GM23248 (cell line): ENCODE results near the gene GAS7. TPM values are rescaled to one million over a fixed set of nuclear protein-coding genes. Genes with fewer than 3 reads are reported as not detected.
A peak's percentile ranks its signal among the peaks of the same experiment; 100 is the strongest.

Source experiments
- DNase-seq: peaks from one replicate; pipeline ENCODE4 v3.0.0-alpha.2; 2015
- H2AFZ ChIP-seq: fragments of 200-600 bp; sonication (generic); 2 replicates; pipeline ENCODE4 v1.6.1; 2016; ENCODE audit warnings: antibody characterized with exemption
- H3F3A ChIP-seq: fragments of 200-600 bp; sonication (generic); 2 replicates; pipeline ENCODE4 v1.6.1; 2016; ENCODE audit warnings: mild to moderate bottlenecking, antibody characterized with exemption, mixed run types; ENCODE audit not compliant: insufficient read depth
- H3K27ac ChIP-seq: fragments of 200-600 bp; sonication (generic); 2 replicates; pipeline ENCODE4 v1.5.1; 2016; ENCODE audit warnings: mild to moderate bottlenecking
- H3K27me3 ChIP-seq: fragments of 200-600 bp; sonication (generic); replicated peaks from 2 replicates; pipeline ENCODE4 v1.6.1; 2016; ENCODE audit warnings: mild to moderate bottlenecking; ENCODE audit not compliant: insufficient read depth
- H3K36me3 ChIP-seq: fragments of 200-600 bp; sonication (generic); 2 replicates; pipeline ENCODE4 v1.6.1; 2016; ENCODE audit warnings: low read depth, mild to moderate bottlenecking
- H3K4me1 ChIP-seq: fragments of 200-600 bp; sonication (generic); 2 replicates; pipeline ENCODE4 v1.6.1; 2016; ENCODE audit warnings: mild to moderate bottlenecking; ENCODE audit not compliant: insufficient read depth
- H3K4me2 ChIP-seq: fragments of 200-600 bp; sonication (generic); one replicate; pipeline ENCODE4 v1.6.1; 2016; ENCODE audit warnings: mild to moderate bottlenecking; ENCODE audit not compliant: unreplicated experiment
- H3K4me3 ChIP-seq: fragments of 200-600 bp; sonication (generic); 2 replicates; pipeline ENCODE4 v1.5.1; 2016; ENCODE audit warnings: mild to moderate bottlenecking
- H3K79me2 ChIP-seq: fragments of 200-600 bp; sonication (generic); 2 replicates; pipeline ENCODE4 v1.6.1; 2016; ENCODE audit warnings: mild to moderate bottlenecking; ENCODE audit not compliant: insufficient read depth
- H3K9ac ChIP-seq: fragments of 200-600 bp; sonication (generic); 2 replicates; pipeline ENCODE4 v1.6.1; 2016; ENCODE audit warnings: mild to moderate bottlenecking
- H3K9me2 ChIP-seq: fragments of 200-600 bp; sonication (generic); 2 replicates; pipeline ENCODE4 v1.6.1; 2016; ENCODE audit warnings: mixed run types, mild to moderate bottlenecking, moderate library complexity; ENCODE audit not compliant: insufficient read depth
- H3K9me3 ChIP-seq: fragments of 200-600 bp; sonication (generic); one replicate; pipeline ENCODE4 v1.6.1; 2017; ENCODE audit warnings: low read depth
- H4K20me1 ChIP-seq: fragments of 200-600 bp; sonication (generic); 2 replicates; pipeline ENCODE4 v1.6.0; 2016; ENCODE audit not compliant: insufficient read depth
- EZH2 ChIP-seq: fragments of 200-600 bp; sonication (generic); IDR thresholded peaks from 2 replicates; pipeline ENCODE4 v1.6.1; 2018; ENCODE audit warnings: antibody characterized with exemption, mild to moderate bottlenecking; ENCODE audit not compliant: insufficient read depth, poor library complexity, severe bottlenecking
- EZH2phosphoT487 ChIP-seq: fragments of 200-600 bp; sonication (generic); IDR thresholded peaks from 2 replicates; pipeline ENCODE4 v1.6.1; 2018; ENCODE audit warnings: antibody characterized with exemption, moderate library complexity, mild to moderate bottlenecking, low read depth; ENCODE audit not compliant: insufficient read depth
- WGBS, 2 experiments: methylation state at CpG; one replicate each; pipeline ENCODE4 v1.1.6; 2015 to 2017; ENCODE audit warnings: low lambda C conversion rate in 2 of 2, low coverage in 1 of 2; ENCODE audit errors: missing lambda C conversion rate in 2 of 2; 5-methylcytosine and 5-hydroxymethylcytosine counted together
- in situ Hi-C: fragments of 300-500 bp; cut with MboI; formaldehyde crosslinking; loops from 2 replicates; pipeline ENCODE4 v1.15.0; 2020
- polyA plus RNA-seq: library from polyadenylated mRNA; unstranded; fragments of >200 nt; fragmentation: Nextera tagmentation; extraction: Ambion mirVana; gene quantifications from 2 replicates; pipeline ENCODE4 v1.2.1, GENCODE V29; 2016
- total RNA-seq: library from RNA; depleted of rRNA; stranded (reverse); fragments of >200 nt; shearing (Covaris generic); gene quantifications from 2 replicates; pipeline ENCODE4 v1.2.3, GENCODE V29; 2014

Gene GAS7
- total and polyA plus RNA-seq, 2 experiments from 2014 or later = 6.7 to 13.4 TPM

GRCh38 chr17:10121971-10122707 is 76.3 kb downstream of the GAS7 start:
- no peak overlapping the region for H2AFZ ChIP-seq

DNA sequence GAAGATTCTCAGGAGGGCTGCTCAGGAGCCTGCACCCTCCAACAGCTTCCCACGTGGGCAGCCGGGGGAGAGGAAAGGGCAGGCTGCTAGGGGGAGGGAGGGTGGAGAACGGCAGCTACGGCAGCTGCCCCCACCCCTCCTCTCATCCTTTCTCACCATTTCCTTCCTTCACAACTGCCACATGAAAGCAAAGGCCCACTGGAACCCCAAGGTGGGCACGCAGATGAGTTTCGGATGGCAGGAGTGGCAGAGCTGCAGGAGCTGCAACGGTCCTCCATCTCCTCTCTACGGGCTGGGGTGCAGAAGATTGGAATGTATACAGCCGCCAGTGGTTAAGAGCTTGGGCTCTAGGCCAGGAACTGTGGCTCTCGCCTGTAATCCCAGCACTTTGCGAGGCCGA is 77.7 kb downstream of the GAS7 start:
- Histone ChIP-seq H4K20me1 (no peaks in the 10 kb centered on the region), H3K4me3 (no peak overlapping the region), H3K4me1 (peaks cover 4% of the 10 kb centered on the region), H2AFZ (no peak overlapping the region), H3K4me2 (no peak overlapping the region), H3K9ac (no peak overlapping the region), H3F3A (no peaks in the 10 kb centered on the region; the same call in 1 of the 2 replicates), H3K9me2 (no peaks in the 10 kb centered on the region), H3K27ac (no peak overlapping the region), H3K27me3 (no peaks in the 10 kb centered on the region), H3K9me3 (no peaks in the 10 kb centered on the region), H3K79me2 (no peaks in the 10 kb centered on the region), H3K36me3 (no peaks in the 10 kb centered on the region)
- in situ Hi-C loops = no loop called here
- TF ChIP-seq EZH2 = no peak
- no peak for TF ChIP-seq EZH2phosphoT487
- WGBS, 2 experiments = 80 to 93% methylated on average over 8 to 12 of the region's 12 CpGs
- no peak for DNase-seq

More at GRCh38 chr17:10121971-10122707, 76.3 kb downstream of the GAS7 start:
- H3K27me3 ChIP-seq = no peaks in the 10 kb centered on the region
- in situ Hi-C loops = no loop called here
- no peak for DNase-seq
- WGBS, 2 experiments = 66 to 70% methylated on average over 17 of the region's 17 CpGs
- H3K79me2 ChIP-seq = no peaks in the 10 kb centered on the region
- no peak overlapping the region for H3K27ac ChIP-seq
- H3K9me3 ChIP-seq = no peaks in the 10 kb centered on the region
- H3K9me2 ChIP-seq = no peaks in the 10 kb centered on the region
- peaks cover 18% of the 10 kb centered on the region for H3K4me1 ChIP-seq
- H3K36me3 ChIP-seq = no peaks in the 10 kb centered on the region
- no peaks in the 10 kb centered on the region for H4K20me1 ChIP-seq
- H3F3A ChIP-seq = peaks cover 9% of the 10 kb centered on the region
- no peak for TF ChIP-seq EZH2
- TF ChIP-seq EZH2phosphoT487 = no peak
- H3K4me2 ChIP-seq = no peak overlapping the region
- H3K9ac ChIP-seq = no peak overlapping the region
- H3K4me3 ChIP-seq = no peak overlapping the region

GRCh38 chr17:10120109-10120485 is 78.3 kb downstream of the GAS7 start:
- Histone ChIP-seq H4K20me1 (no peaks in the 10 kb centered on the region), H2AFZ (no peak overlapping the region), H3K36me3 (no peaks in the 10 kb centered on the region), H3K4me1 (peaks cover 6% of the 10 kb centered on the region), H3K27me3 (no peaks in the 10 kb centered on the region), H3F3A (no peaks in the 10 kb centered on the region; the same call in 1 of the 2 replicates), H3K27ac (no peak overlapping the region), H3K9ac (no peak overlapping the region), H3K79me2 (no peaks in the 10 kb centered on the region), H3K4me2 (no peak overlapping the region), H3K4me3 (no peak overlapping the region), H3K9me2 (no peaks in the 10 kb centered on the region), H3K9me3 (no peaks in the 10 kb centered on the region)
- TF ChIP-seq EZH2 = no peak
- no peak for TF ChIP-seq EZH2phosphoT487
- in situ Hi-C loops = no loop called here
- 72 to 79% methylated on average over 8 to 10 of the region's 10 CpGs for WGBS, 2 experiments
- no peak for DNase-seq

- Histone ChIP-seq H3K27ac (no peak overlapping the region), H3F3A (peaks cover 3% of the 10 kb centered on the region; the same call in 1 of the 2 replicates)
Observed at GRCh38 chr17:10119203-10120108, 79.0 kb downstream of the GAS7 start.

More at GRCh38 chr17:10119203-10120108, 79.0 kb downstream of the GAS7 start:
- Histone ChIP-seq H3K4me1 (peaks cover 6% of the 10 kb centered on the region), H3K4me3 (no peak overlapping the region), H4K20me1 (no peaks in the 10 kb centered on the region), H3K9ac (no peak overlapping the region), H3K79me2 (no peaks in the 10 kb centered on the region), H3K4me2 (no peak overlapping the region), H2AFZ (no peak overlapping the region), H3K27me3 (no peaks in the 10 kb centered on the region), H3K9me3 (no peaks in the 10 kb centered on the region), H3K9me2 (no peaks in the 10 kb centered on the region), H3K36me3 (no peaks in the 10 kb centered on the region)
- DNase-seq = peak; percentile 25
- in situ Hi-C loops = no loop called here
- WGBS, 2 experiments = 57 to 59% methylated on average over 8 of the region's 8 CpGs
- TF ChIP-seq EZH2phosphoT487 = no peak
- TF ChIP-seq EZH2 = no peak
